ENCODE measurements around the gene LRRK1.
A peak's percentile ranks its signal among the peaks of the same experiment; 100 is the strongest.

Gene LRRK1

GRCh38 chr15:101006931-101007691 lies 88.0 kb downstream of the LRRK1 start:
- Histone ChIP-seq H3F3A (ENCODE audit: control insufficient read depth, insufficient read depth) (peaks cover 28% of the 10 kb centered on the region), H3K9me2 (replicated peaks; ENCODE audit: control insufficient read depth, low read length) (no peaks in the 10 kb centered on the region), H3K27me3 (ENCODE audit: control insufficient read depth, low read length) (no peaks in the 10 kb centered on the region), H3K79me2 (ENCODE audit: control insufficient read depth, low read length) (peaks cover 16% of the 10 kb centered on the region), H3K9me3 (ENCODE audit: control insufficient read depth, insufficient read depth, low read length) (no peaks in the 10 kb centered on the region), H4K20me1 (ENCODE audit: control insufficient read depth, insufficient read depth, low read depth, low read length) (peaks cover 2% of the 10 kb centered on the region), H3K4me1 (ENCODE audit: control insufficient read depth, low read length) (peaks cover 27% of the 10 kb centered on the region), H3K4me2 (ENCODE audit: low read length) (peak overlapping the region; percentile 79), H3K27ac (ENCODE audit: low read depth, low read length) (peak overlapping the region; percentile 20), H3K4me3 (ENCODE audit: low read length) (peak overlapping the region; percentile 21), H3K36me3 (ENCODE audit: control insufficient read depth, low read length) (peaks cover 81% of the 10 kb centered on the region)
- TF ChIP-seq CTCF (IDR thresholded peaks at IDR 0.05; ENCODE audit: low read depth, low read length, poor library complexity, severe bottlenecking) (peak; percentile 96), EZH2phosphoT487 (IDR thresholded peaks at IDR 0.05; ENCODE audit: borderline replicate concordance, low read length) (no peak)

- Histone ChIP-seq H3K27ac (ENCODE audit: low read depth, low read length) (peak overlapping the region; percentile 27; the same call in 1 of the 2 replicates), H3K4me3 (ENCODE audit: low read length) (peak overlapping the region; percentile 70), H3K9me2 (replicated peaks; ENCODE audit: control insufficient read depth, low read length) (no peaks in the 10 kb centered on the region), H4K20me1 (ENCODE audit: control insufficient read depth, insufficient read depth, low read depth, low read length) (peaks cover 2% of the 10 kb centered on the region), H3K4me1 (ENCODE audit: control insufficient read depth, low read length) (peaks cover 25% of the 10 kb centered on the region), H3K4me2 (ENCODE audit: low read length) (peak overlapping the region; percentile 79), H3K79me2 (ENCODE audit: control insufficient read depth, low read length) (peaks cover 15% of the 10 kb centered on the region), H3F3A (ENCODE audit: control insufficient read depth, insufficient read depth) (peaks cover 24% of the 10 kb centered on the region), H3K36me3 (ENCODE audit: control insufficient read depth, low read length) (peaks cover 82% of the 10 kb centered on the region), H3K27me3 (ENCODE audit: control insufficient read depth, low read length) (no peaks in the 10 kb centered on the region), H3K9me3 (ENCODE audit: control insufficient read depth, insufficient read depth, low read length) (no peaks in the 10 kb centered on the region)
- TF ChIP-seq EZH2phosphoT487 (IDR thresholded peaks at IDR 0.05; ENCODE audit: borderline replicate concordance, low read length) (no peak), CTCF (IDR thresholded peaks at IDR 0.05; ENCODE audit: low read depth, low read length, poor library complexity, severe bottlenecking) (peak; percentile 99)
Measured at GRCh38 chr15:101008158-101009139, 89.3 kb downstream of the LRRK1 start.

- Histone ChIP-seq H3K36me3 (ENCODE audit: control insufficient read depth, low read length) (peaks cover 82% of the 10 kb centered on the region), H3K27ac (ENCODE audit: low read depth, low read length) (no peak overlapping the region), H3K79me2 (ENCODE audit: control insufficient read depth, low read length) (peaks cover 15% of the 10 kb centered on the region), H3K4me2 (ENCODE audit: low read length) (no peak overlapping the region), H3K4me3 (ENCODE audit: low read length) (no peak overlapping the region), H3F3A (ENCODE audit: control insufficient read depth, insufficient read depth) (peaks cover 24% of the 10 kb centered on the region), H3K9me3 (ENCODE audit: control insufficient read depth, insufficient read depth, low read length) (no peaks in the 10 kb centered on the region), H4K20me1 (ENCODE audit: control insufficient read depth, insufficient read depth, low read depth, low read length) (peaks cover 2% of the 10 kb centered on the region), H3K27me3 (ENCODE audit: control insufficient read depth, low read length) (no peaks in the 10 kb centered on the region), H3K9me2 (replicated peaks; ENCODE audit: control insufficient read depth, low read length) (no peaks in the 10 kb centered on the region), H3K4me1 (ENCODE audit: control insufficient read depth, low read length) (peaks cover 25% of the 10 kb centered on the region)
- no peak for TF ChIP-seq EZH2phosphoT487 (IDR thresholded peaks at IDR 0.05; ENCODE audit: borderline replicate concordance, low read length)
- no peak for TF ChIP-seq CTCF (IDR thresholded peaks at IDR 0.05; ENCODE audit: low read depth, low read length, poor library complexity, severe bottlenecking)
Measured at GRCh38 chr15:101009176-101009575, 90.0 kb downstream of the LRRK1 start.

Data from DOHH2 (cell line).